Measurements from ENCODE around the gene MAN1A1.

Gene MAN1A1

GRCh38 chr6:119138906-119139541 lies 210.5 kb downstream of the MAN1A1 start:
- H3K4me3 ChIP-seq (ENCODE audit: low read depth, low read length): no peak overlapping the region
- TF ChIP-seq CTCF (IDR thresholded peaks at IDR 0.05; ENCODE audit: borderline replicate concordance, insufficient read depth, low read depth, low read length): no peak

DNA sequence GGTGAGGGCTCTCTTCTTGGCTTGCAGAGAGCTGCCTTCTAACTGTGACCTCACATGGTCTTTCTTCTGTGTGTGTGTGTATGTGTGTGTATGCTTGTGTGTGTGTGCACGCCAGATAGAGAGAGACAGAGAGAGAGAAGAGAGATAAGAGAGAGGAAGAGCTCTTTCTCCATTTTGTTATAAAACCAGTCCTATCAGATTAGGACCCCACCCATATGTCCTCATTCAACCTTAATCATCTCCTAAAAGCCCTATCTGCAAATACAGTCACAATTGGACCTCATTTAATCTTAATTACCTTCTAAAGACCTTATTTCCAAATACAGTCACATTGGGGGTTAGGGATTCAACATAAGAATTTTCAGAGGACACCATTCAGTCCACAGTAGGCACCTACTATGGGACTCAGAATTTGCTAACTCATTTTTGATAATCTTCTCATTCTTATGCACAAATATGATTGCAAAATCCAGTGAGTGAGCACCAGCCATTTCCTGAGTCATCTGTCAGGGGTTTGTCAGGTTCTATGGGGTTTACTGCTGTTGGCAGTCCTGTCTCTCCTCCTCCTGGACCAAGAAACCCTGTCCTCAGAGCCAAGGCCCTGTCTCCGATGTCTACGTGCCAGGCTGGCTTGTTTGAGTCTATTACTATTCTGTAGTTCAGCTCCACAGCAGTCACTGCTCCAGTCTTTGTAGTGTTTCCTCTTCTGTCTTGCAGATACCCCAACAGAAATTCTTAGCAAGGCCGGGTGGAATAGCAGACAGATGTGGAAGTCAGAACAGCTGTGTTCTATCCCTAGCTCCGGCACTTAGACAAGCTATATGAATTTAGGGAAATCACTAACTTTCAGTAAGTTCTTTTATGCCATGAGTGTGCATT lies 212.1 kb downstream of the MAN1A1 start:
- H3K4me3 ChIP-seq (ENCODE audit: low read depth, low read length): no peak overlapping the region
- TF ChIP-seq CTCF (IDR thresholded peaks at IDR 0.05; ENCODE audit: borderline replicate concordance, insufficient read depth, low read depth, low read length): no peak

DNA sequence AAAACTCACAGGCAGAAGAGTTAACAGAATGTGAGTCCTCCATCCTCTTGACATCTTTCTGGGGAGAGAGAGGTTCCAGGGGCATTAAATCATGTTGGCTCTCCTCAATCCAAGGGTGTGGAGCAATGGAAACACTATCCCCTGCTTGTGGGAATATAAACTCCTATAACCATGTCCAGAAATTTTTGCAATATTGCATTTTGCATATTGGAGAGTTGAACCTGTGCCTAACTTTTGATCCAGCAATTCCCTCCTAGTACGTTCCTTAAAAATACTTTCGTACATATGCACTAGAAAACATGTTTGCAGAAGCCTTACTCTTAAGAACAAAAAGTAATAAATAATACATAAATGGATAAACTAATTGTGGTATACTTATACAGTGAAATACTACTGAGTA lies 214.8 kb downstream of the MAN1A1 start:
- no peak for TF ChIP-seq CTCF (IDR thresholded peaks at IDR 0.05; ENCODE audit: borderline replicate concordance, insufficient read depth, low read depth, low read length)
- no peak overlapping the region for H3K4me3 ChIP-seq (ENCODE audit: low read depth, low read length)

DNA sequence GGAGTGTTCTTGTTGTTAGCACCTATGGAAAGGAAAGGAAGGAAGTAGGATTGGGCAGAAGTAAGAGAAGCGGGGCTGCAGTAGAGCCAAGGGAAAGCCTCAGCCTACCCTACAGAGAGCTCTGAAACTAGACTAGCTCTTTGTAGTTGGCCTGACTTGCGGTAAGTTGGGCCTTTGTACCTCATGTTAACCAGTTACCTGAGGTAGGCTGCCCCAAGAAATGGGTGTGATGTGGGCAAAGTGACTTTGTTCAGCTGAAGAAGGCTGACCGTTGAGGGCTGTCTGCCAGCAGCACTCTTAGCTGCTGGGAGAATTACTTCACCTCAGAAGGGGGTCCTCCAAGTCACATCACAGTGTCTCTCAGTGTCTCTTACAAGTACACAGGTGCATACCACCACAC lies 216.2 kb downstream of the MAN1A1 start:
- TF ChIP-seq CTCF (IDR thresholded peaks at IDR 0.05; ENCODE audit: borderline replicate concordance, insufficient read depth, low read depth, low read length): no peak

GRCh38 chr6:119132261-119132981 lies 217.1 kb downstream of the MAN1A1 start:
- H3K4me3 ChIP-seq (ENCODE audit: low read depth, low read length): no peak overlapping the region
- TF ChIP-seq CTCF (IDR thresholded peaks at IDR 0.05; ENCODE audit: borderline replicate concordance, insufficient read depth, low read depth, low read length): no peak

More for the DNA sequence above, 216.2 kb downstream of the MAN1A1 start:
- no peak overlapping the region for H3K4me3 ChIP-seq (ENCODE audit: low read depth, low read length)

- H3K4me3 ChIP-seq (ENCODE audit: low read depth, low read length): no peak overlapping the region
- TF ChIP-seq CTCF (IDR thresholded peaks at IDR 0.05; ENCODE audit: borderline replicate concordance, insufficient read depth, low read depth, low read length): no peak
These were observed 219.5 kb downstream of the MAN1A1 start for GRCh38 chr6:119129968-119130484.
